ENCODE measurements around the gene MRFAP1.

Gene MRFAP1

DNA sequence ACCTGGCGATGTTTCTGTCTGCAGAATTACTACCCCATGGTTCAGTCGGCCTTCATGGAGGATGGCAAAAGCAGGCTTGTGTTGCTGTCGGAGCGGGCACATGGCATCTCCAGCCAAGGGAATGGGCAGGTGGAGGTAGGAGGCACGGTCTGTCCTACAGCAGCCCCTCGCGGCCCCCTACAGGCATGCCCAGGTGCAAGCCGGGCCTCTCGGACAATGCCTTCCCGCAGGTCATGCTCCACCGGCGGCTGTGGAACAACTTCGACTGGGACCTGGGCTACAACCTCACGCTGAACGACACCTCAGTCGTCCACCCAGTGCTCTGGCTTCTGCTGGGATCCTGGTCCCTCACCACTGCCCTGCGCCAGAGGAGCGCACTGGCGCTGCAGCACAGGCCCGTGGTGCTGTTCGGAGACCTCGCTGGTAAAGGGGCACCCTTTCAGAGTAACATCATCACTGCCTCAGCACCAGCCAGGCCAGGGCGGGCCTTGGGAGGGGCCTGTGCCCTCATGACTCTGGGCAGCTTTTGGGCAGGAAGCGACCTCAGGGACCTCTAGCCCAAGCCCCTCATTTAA lies 29.5 kb upstream of the MRFAP1 start:
- TF ChIP-seq, protein P1, sequence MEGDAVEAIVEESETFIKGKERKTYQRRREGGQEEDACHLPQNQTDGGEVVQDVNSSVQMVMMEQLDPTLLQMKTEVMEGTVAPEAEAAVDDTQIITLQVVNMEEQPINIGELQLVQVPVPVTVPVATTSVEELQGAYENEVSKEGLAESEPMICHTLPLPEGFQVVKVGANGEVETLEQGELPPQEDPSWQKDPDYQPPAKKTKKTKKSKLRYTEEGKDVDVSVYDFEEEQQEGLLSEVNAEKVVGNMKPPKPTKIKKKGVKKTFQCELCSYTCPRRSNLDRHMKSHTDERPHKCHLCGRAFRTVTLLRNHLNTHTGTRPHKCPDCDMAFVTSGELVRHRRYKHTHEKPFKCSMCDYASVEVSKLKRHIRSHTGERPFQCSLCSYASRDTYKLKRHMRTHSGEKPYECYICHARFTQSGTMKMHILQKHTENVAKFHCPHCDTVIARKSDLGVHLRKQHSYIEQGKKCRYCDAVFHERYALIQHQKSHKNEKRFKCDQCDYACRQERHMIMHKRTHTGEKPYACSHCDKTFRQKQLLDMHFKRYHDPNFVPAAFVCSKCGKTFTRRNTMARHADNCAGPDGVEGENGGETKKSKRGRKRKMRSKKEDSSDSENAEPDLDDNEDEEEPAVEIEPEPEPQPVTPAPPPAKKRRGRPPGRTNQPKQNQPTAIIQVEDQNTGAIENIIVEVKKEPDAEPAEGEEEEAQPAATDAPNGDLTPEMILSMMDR (conservative IDR thresholded peaks at IDR 0.05; ENCODE audit: low read depth, low read length): no peak
- DNase-seq (ENCODE audit: low read depth): no peak
- no peak overlapping the region for H3K4me3 ChIP-seq (ENCODE audit: low read depth, low read length)

DNA sequence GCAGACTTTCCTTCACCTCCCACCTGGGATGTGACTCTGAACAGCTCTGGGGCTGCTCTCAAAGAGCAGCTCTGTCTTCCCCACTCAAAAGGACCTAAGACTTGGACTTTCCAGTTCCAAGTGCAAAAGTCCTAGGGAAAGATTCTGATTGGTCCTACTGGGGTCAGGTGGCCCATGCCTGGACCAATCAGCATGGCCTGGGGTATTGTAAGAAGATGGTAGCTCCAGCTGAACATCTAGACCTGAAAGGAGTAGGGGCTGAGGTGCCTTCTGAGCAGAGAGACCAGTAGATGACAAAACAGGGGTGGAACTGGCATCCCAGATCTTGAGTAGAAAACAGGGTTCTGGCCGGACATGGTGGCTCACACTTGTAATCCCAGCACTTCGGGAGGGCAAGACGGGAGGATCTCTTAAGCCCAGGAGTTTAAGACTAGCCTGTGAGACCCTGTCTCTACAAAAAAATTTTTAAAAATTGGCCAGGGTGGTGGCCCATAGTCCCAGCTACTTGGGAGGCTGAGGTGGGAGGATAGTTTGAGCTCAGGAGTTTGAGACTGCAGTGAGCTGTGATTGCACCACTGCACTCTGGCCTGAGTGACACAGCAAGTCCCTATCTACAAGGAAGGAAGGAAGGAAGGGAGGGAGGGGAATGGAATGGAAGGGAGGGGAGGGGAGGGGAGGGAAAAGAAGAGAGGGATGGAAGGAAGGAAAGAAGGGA lies 27.4 kb upstream of the MRFAP1 start:
- no peak for DNase-seq (ENCODE audit: low read depth)
- no peak overlapping the region for H3K4me3 ChIP-seq (ENCODE audit: low read depth, low read length)
- TF ChIP-seq, protein P1 (conservative IDR thresholded peaks at IDR 0.05; ENCODE audit: low read depth, low read length): no peak

DNA sequence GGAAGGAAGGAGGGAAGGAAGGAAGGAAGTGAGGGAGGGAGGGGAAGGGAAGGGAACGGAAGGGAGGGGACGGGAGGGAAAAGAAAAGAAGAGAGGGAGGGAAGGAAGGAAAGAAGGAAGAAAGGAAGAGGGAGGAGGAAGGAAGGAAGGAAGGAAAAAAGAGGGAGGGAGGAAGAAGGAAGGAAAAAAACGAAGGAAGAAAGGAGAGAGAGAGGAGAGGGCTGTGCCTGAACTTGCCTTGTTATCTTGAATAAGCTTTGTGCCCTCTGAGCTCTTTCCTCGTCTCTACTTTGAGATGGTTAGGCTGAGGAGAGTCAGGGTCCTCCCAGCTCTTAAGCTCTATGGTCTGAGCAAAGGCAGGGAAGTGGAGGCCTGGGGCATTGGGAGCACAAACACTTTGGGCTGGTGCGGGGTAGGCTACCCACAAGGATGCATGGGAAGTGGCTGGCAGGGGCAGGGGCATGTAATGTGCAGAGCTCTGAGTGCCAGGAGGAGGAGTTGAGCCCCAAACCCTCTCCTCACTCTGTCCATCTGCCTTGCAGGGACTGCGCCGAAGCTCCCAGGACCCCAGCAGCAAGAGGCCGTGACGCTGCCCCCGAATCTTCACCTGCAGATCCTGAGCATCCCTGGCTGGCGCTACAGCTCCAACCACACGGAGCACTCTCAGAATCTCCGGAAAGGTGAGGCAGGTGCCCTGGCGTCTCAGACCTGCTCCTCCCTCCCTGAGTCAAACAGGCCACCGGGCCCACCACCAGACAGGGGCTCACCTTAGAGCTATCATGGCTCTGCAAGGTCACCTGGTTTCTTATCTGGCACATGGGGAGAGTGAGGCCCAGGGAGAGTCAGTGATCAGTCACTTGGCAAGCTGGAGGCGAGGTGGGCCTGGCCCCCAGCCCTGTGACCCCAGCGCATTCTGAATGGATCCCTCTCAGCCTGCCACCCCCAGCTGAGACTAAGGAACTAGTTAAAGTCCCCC lies 26.5 kb upstream of the MRFAP1 start:
- no peak overlapping the region for H3K4me3 ChIP-seq (ENCODE audit: low read depth, low read length)
- no peak for DNase-seq (ENCODE audit: low read depth)
- TF ChIP-seq, protein P1 (conservative IDR thresholded peaks at IDR 0.05; ENCODE audit: low read depth, low read length): no peak

DNA sequence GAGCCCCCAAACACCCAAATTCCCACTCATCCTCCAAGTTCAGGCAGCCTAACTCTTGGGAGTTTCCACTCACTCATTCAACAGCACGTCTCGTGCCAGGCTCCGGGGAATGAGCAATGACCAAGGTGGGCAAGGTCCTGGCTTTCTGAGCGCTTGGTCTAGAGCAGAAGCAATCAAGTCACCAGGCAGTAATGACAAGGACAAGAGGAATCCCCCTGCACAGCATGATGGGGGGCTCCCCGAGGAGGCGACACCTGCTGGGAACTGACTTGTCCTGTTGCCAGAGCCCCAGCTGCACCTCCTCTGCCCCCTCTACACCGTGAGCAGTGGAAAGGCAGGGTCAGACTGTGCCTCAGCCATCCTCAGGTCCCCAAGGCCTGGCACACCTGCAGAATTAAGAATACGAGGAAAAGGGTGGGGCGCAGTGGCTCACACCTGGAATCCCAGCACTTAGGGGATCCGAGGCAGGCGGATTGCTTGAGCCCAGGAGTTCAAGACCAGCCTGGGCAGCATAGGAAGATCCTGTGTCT lies 25.7 kb upstream of the MRFAP1 start:
- no peak overlapping the region for H3K4me3 ChIP-seq (ENCODE audit: low read depth, low read length)
- TF ChIP-seq, protein P1 (conservative IDR thresholded peaks at IDR 0.05; ENCODE audit: low read depth, low read length): no peak
- no peak for DNase-seq (ENCODE audit: low read depth)

DNA sequence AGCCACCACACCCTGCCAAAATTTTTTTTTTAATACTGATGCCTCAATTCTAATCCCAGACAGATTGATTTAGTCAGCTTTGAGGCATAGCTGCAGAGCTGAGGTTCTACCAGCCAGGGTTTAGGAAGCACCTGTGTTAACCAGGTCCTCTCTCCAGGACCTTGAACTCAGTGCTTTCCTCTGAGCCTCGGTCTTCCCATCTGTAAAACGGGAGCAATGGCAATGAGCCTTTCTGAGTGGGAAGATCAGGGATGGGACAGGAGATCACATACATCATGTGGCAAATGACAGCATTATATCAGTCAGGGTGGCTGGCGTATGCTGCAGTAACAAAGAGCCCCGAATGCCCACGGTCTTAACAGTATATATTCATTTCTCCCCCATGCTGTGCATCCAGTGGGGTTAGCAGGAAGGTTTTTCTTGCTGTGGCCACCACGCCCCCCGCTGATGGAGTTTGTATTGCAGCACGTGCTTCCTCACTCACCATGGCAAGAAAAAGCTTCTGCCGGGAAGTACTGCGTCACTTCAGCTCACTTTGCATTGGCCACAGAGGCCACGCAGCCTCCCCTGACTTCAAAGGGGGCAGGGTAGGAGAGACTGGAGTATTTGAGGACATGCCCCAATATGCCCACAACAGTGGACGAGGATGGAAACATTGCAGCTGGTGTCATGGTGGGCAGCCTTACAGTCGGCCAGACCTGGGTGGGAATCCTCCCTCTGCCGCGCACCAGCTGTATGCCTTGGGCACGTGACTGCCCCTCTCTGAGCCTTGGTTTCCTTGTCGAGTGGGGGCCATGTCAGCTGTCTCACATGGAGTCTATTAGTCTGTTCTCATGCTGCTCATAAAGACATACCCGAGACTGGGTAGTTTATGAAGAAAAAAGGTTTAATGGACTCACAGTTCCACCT lies 24.1 kb upstream of the MRFAP1 start:
- TF ChIP-seq, protein P1 (conservative IDR thresholded peaks at IDR 0.05; ENCODE audit: low read depth, low read length): peak; percentile 16

DNA sequence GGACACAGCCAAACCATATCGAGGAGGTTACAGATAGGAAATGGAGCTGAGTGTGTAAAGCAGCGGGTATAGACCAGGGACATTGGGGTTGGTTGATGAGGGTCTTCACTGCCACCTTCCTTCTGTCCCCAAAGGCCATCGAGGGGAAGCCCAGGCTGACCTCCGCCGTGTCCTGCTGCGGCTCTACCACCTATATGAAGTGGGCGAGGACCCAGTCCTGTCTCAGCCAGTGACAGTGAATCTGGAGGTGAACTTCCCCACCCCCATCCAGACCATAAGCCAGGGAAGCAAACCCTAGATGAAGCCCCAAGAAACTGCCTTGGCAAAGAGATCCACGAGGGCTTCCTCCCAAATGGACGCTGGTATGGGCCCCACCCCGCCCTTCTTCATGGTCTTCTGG lies 23.2 kb upstream of the MRFAP1 start:
- TF ChIP-seq, protein P1 (conservative IDR thresholded peaks at IDR 0.05; ENCODE audit: low read depth, low read length): no peak
- no peak overlapping the region for H3K4me3 ChIP-seq (ENCODE audit: low read depth, low read length)
- no peak for DNase-seq (ENCODE audit: low read depth)

More for the DNA sequence above, 24.1 kb upstream of the MRFAP1 start:
- DNase-seq (ENCODE audit: low read depth): no peak
- H3K4me3 ChIP-seq (ENCODE audit: low read depth, low read length): no peak overlapping the region

Data from choroid plexus epithelial cell (primary cell).